T-helper 1 cell treated with Interleukin-12 subunit alpha and Interleukin-12 subunit beta and Interleukin-4 antibody, amounts not matched to agents 30 μg/mL and 1 μg/mL, for 36 hours (primary cell): ENCODE results near the gene PSAP.
A peak's percentile ranks its signal among the peaks of the same experiment; 100 is the strongest.

Experiments
- H3K27ac Mint-ChIP-seq: one replicate; pipeline ENCODE4 v1.8.0; 2021; ENCODE audit warnings: mild to moderate bottlenecking, mixed read lengths
- H3K27me3 Mint-ChIP-seq: one replicate; pipeline ENCODE4 v1.8.0; 2021; ENCODE audit warnings: low read depth, mixed read lengths
- H3K36me3 Mint-ChIP-seq: one replicate; pipeline ENCODE4 v1.8.0; 2021; ENCODE audit warnings: low read depth, mixed read lengths
- H3K4me1 Mint-ChIP-seq: one replicate; pipeline ENCODE4 v1.8.0; 2021; ENCODE audit warnings: low read depth, mixed read lengths
- H3K4me3 Mint-ChIP-seq: one replicate; pipeline ENCODE4 v1.8.0; 2021; ENCODE audit warnings: mild to moderate bottlenecking, moderate library complexity, mixed read lengths
- H3K9me3 Mint-ChIP-seq: one replicate; pipeline ENCODE4 v1.8.0; 2021; ENCODE audit warnings: mixed read lengths

PSAP gene

DNA sequence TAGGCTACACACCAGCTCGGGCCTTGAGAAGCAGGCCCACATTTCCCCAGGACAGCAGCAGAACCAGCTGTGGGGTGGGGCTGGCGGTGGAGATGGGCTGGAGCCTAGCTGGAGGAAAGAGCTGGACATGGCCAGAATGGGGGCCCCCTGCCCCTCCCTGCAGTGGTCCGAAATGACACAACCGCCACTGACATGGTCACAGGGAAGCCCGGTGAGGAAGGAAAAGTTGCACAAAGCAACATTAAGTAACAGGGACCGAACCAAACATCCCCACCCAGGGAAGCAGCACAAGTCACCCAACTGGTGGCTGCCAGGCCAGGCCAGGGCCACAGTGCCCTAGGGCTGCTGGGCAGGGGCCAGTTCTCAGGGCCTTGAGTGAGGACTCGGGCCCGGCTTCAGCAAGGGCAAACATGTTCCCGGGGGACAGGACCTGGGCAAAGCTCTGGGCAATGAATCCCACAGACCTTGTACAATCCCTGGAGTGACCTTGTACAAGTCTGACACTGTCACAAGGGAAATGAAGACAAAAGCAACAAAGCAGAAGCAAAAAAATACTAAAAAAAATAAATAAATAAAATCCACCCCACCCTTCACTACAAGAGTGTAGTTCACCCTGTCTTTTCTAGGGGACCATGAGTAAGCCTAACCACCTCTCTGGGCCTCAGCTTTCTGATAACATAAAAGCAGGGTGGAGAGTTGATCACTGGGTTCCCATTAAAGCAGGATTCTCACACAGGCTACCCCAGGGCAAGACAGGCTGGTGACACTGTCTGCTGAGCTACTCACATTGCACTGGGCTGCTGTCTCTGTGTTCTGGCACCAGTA, 33.0 kb downstream of the PSAP start:
- Mint-ChIP-seq H3K4me1 (peaks cover 7% of the 10 kb centered on the region), H3K9me3 (no peaks in the 10 kb centered on the region), H3K27ac (no peak overlapping the region), H3K27me3 (no peaks in the 10 kb centered on the region), H3K4me3 (no peak overlapping the region), H3K36me3 (peaks cover 36% of the 10 kb centered on the region)

DNA sequence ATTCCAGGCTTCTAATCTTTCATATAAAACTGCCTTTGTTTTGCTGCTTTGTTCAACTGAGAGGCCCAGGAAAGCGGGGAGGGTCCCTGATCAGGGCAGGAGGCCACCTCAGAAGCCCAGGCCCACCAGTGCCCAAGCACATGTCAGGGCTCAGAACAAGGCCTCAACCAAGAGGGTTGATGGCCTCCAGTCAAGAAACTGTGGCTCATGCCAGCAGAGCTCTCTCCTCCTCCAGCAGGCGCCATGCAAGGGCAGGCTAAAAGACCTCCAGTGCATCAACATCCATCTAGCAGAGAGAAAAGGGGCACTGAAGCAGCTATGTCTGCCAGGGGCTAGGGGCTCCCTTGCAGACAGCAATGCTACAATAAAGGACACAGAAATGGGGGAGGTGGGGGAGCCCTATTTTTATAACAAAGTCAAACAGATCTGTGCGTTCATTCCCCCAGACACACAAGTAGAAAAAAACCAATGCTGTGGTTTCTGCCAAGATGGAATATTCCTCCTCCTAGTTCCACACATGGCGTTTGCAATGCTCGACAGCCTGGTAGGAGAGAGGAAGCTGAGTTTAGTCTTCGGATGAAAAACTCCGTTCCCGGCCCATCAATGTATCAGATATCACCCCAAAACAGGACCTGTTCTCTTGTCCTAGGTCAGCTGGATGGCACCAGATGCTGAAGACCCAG, 34.0 kb downstream of the PSAP start:
- Mint-ChIP-seq H3K36me3 (peaks cover 36% of the 10 kb centered on the region), H3K9me3 (no peaks in the 10 kb centered on the region), H3K27ac (no peak overlapping the region), H3K4me1 (peaks cover under 1% of the 10 kb centered on the region), H3K4me3 (no peak overlapping the region), H3K27me3 (no peaks in the 10 kb centered on the region)

DNA sequence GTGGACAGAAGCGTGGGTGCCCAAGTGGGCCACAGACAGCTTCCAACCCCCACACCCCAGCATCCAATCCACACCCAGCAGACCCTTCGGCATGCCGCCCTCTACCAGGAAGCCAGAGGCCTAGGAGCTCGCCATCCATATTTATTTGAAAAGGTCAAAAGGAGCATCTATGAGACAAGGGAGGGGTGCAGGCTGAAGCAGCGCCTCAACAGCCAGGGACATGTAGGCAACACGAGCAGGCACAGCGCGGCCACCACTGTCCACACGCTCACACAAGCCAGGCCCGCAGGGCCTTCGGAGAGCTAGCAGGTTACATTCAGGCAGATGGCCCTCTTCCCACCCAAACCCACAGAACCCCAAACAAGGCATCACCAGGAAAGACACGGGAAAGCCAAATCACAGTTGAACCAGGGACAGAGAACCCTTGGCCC, 34.6 kb downstream of the PSAP start:
- Mint-ChIP-seq H3K27ac (peak overlapping the region; percentile 52), H3K9me3 (no peaks in the 10 kb centered on the region), H3K27me3 (no peaks in the 10 kb centered on the region), H3K4me3 (no peak overlapping the region), H3K36me3 (peaks cover 36% of the 10 kb centered on the region), H3K4me1 (no peaks in the 10 kb centered on the region)

- Mint-ChIP-seq H3K36me3 (peaks cover 33% of the 10 kb centered on the region), H3K27me3 (no peaks in the 10 kb centered on the region)
Measured at GRCh38 chr10:71815515-71816130, 35.4 kb downstream of the PSAP start.

DNA sequence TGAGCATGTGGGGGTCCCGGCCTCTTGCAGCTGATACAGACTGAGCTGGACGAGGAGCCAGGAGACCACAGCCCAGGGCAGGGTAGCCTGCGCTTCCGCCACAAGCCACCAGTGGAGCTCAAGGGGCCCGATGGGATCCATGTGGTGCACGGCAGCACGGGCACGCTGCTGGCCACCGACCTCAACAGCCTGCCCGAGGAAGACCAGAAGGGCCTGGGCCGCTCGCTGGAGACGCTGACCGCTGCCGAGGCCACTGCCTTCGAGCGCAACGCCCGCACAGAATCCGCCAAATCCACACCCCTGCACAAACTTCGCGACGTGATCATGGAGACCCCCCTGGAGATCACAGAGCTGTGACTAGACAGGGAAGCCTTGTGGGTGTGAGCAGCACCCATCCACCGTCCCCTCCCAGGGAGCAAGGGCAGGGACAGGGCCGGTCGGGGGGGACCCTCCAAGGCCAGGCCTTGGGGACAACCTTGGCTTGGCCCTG, 36.1 kb downstream of the PSAP start:
- no peaks in the 10 kb centered on the region for H3K4me1 Mint-ChIP-seq
- peaks cover 31% of the 10 kb centered on the region for H3K36me3 Mint-ChIP-seq
- no peak overlapping the region for H3K4me3 Mint-ChIP-seq
- H3K27me3 Mint-ChIP-seq = no peaks in the 10 kb centered on the region
- no peaks in the 10 kb centered on the region for H3K9me3 Mint-ChIP-seq
- H3K27ac Mint-ChIP-seq = no peak overlapping the region

More at GRCh38 chr10:71815515-71816130, 35.4 kb downstream of the PSAP start:
- Mint-ChIP-seq H3K4me3 (no peak overlapping the region), H3K9me3 (no peaks in the 10 kb centered on the region), H3K4me1 (no peaks in the 10 kb centered on the region), H3K27ac (no peak overlapping the region)

DNA sequence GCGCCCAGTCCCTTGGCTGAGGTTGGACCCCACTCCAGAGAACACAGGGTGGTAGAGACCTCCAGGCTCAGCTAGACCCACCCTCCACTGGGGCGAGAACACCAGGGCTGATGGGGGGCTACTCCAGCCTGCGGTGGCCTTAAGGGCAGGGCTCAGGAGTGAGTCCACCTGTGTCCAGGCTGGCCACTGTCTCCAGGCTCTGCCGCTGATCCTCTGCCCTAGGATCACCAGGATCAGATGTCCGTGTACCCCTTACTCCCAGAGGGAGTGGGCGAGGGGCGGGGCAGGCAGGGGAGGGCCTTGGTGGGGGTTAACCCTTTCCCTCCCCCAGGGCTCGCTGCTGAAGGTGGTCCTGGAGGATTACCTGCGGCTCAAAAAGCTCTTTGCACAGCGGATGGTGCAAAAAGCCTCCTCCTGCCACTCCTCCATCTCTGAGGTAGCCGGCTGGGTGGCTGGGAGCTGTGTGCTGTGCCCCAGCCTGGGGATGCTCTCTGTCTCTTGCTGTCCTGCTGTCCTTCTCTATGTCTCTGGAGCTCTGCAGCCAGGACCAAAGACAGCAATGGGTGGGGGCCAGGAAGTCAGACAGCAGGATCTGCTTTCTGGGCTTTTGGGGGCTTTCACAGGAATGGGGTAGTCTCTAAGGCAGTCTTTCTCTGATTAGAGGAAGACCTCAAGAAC, 38.0 kb downstream of the PSAP start:
- no peaks in the 10 kb centered on the region for H3K9me3 Mint-ChIP-seq
- no peak overlapping the region for H3K27ac Mint-ChIP-seq
- H3K27me3 Mint-ChIP-seq = no peaks in the 10 kb centered on the region
- no peaks in the 10 kb centered on the region for H3K4me1 Mint-ChIP-seq
- H3K36me3 Mint-ChIP-seq = peaks cover 19% of the 10 kb centered on the region
- no peak overlapping the region for H3K4me3 Mint-ChIP-seq

DNA sequence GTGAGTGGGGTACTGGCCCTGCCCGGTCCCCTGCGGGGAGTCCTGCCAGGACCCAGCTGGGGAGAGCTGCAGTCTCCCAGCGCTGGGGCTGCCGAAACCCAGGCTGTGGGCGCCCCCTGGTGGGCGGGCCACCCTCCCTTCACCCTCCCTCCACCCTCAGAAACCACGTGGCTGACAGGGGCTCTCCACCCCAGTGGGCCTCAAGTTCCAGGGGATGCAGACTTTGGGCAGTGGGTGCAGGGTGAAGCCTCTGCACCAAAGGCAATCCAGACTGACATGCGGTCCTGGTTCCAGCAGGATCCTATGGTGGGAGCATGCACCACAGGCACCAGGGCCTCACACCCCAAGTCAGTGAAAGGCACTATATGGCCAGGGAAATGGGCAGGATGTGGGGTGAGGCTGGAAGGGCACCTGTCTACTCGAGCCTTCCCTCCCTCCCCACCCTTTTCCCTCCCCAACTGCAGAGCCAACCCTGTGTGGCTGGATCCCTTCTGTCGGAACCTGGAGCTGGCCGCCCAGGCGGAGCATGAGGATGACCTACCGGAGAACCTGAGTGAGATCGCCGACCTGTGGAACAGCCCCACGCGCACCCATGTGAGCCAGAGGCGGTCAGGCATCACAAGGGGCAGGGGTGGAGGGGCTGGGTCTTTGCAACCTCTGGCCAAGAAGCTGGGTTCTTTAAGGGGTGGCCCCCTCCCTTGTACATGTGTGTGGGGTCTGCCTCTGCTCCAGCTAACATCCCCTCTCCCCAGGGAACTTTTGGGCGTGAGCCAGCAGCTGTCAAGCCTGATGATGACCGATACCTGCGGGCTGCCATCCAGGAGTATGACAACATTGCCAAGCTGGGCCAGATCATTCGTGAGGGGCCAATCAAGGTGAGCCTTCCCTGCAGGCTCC, 38.8 kb downstream of the PSAP start:
- no peaks in the 10 kb centered on the region for H3K27me3 Mint-ChIP-seq
- H3K4me3 Mint-ChIP-seq = no peak overlapping the region
- H3K36me3 Mint-ChIP-seq = peaks cover 16% of the 10 kb centered on the region
- no peaks in the 10 kb centered on the region for H3K9me3 Mint-ChIP-seq
- no peaks in the 10 kb centered on the region for H3K4me1 Mint-ChIP-seq
- H3K27ac Mint-ChIP-seq = no peak overlapping the region

DNA sequence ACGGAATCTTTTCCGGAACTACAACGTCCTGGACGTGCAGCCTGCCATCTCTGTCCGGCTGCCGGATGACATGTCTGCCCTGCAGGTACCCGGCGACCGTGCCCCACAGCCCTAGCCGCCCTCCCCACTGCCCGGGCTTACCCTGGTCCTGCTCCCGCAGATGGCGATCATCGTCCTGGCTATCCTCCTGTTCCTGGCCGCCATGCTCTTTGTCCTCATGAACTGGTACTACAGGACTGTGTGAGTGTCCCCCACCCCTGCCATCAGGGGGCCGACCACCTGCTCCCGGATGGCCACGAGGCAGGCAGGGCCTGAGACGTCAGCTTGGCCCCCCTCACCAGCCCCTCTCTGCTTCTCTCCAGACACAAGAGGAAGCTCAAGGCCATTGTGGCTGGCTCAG, 39.7 kb downstream of the PSAP start:
- Mint-ChIP-seq H3K36me3 (peaks cover 9% of the 10 kb centered on the region), H3K4me1 (no peaks in the 10 kb centered on the region), H3K9me3 (no peaks in the 10 kb centered on the region), H3K4me3 (no peak overlapping the region), H3K27ac (no peak overlapping the region), H3K27me3 (no peaks in the 10 kb centered on the region)

- H3K27ac Mint-ChIP-seq = no peak overlapping the region
- H3K4me3 Mint-ChIP-seq = no peak overlapping the region
- H3K9me3 Mint-ChIP-seq = no peaks in the 10 kb centered on the region
- peaks cover 2% of the 10 kb centered on the region for H3K27me3 Mint-ChIP-seq
- peaks cover 3% of the 10 kb centered on the region for H3K4me1 Mint-ChIP-seq
- peaks cover 3% of the 10 kb centered on the region for H3K36me3 Mint-ChIP-seq
Measured at GRCh38 chr10:71810048-71810750, 40.9 kb downstream of the PSAP start.

GRCh38 chr10:71809628-71810027, 41.4 kb downstream of the PSAP start:
- Mint-ChIP-seq H3K36me3 (peaks cover 3% of the 10 kb centered on the region), H3K9me3 (no peaks in the 10 kb centered on the region), H3K4me1 (peaks cover 3% of the 10 kb centered on the region), H3K4me3 (no peak overlapping the region), H3K27me3 (peaks cover 5% of the 10 kb centered on the region), H3K27ac (no peak overlapping the region)

DNA sequence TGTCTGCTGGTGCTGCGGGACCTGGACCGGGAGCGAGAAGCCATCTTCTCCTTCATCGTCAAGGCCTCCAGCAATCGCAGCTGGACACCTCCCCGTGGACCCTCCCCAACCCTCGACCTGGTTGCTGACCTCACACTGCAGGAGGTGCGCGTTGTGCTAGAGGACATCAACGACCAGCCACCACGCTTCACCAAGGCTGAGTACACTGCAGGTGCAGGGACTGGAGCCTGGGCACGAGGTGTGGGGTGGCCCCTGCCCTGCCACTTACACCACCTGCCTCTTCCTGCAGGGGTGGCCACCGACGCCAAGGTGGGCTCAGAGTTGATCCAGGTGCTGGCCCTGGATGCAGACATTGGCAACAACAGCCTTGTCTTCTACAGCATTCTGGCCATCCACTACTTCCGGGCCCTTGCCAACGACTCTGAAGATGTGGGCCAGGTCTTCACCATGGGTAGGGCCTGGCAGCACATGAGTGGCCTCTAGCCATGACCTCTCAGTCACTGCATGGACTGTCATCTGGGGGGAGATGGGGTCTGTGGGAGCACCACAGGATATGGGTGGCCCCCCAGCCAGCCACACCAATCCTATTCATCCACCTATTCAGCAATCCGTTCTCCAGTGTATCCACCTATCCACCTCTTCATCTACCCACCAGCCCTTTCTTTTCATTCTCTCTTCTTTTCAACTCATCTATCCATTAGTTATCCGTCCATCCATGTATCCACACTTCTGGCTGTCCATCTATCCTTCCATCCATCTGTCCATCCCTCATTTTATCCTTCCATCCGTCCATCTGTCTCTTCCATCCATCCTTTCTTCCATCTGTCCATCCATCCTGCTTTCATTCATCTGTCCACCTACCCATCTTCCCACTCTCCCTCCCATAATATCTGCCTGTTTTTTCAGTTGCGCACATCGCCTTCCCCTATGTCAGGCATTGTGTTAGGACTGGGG, 43.2 kb downstream of the PSAP start:
- Mint-ChIP-seq H3K9me3 (no peaks in the 10 kb centered on the region), H3K4me1 (peaks cover 3% of the 10 kb centered on the region), H3K4me3 (no peak overlapping the region), H3K27ac (no peak overlapping the region), H3K36me3 (no peaks in the 10 kb centered on the region), H3K27me3 (peaks cover 12% of the 10 kb centered on the region)

- H3K27ac Mint-ChIP-seq = no peak overlapping the region
- H3K4me1 Mint-ChIP-seq = peaks cover 3% of the 10 kb centered on the region
- peaks cover 12% of the 10 kb centered on the region for H3K27me3 Mint-ChIP-seq
- no peaks in the 10 kb centered on the region for H3K9me3 Mint-ChIP-seq
- H3K4me3 Mint-ChIP-seq = no peak overlapping the region
- no peaks in the 10 kb centered on the region for H3K36me3 Mint-ChIP-seq
Measured at GRCh38 chr10:71806704-71807556, 44.1 kb downstream of the PSAP start.
